Omental fat pad (tissue), 4 donors: Measurements from ENCODE around the gene CDH18. TPM values are rescaled to one million over a fixed set of nuclear protein-coding genes. Genes with fewer than 3 reads are reported as not detected.

Experiments used
- ATAC-seq: fragments of 150-250 bp; one replicate; pipeline ENCODE4 v1.9.1; 2016; ENCODE audit warnings: mild to moderate bottlenecking, moderate library complexity; ENCODE audit not compliant: low FRiP score
- DNase-seq: peaks from one replicate; pipeline ENCODE4 v3.0.0-alpha.2; 2019; ENCODE audit warnings: low spot score
- total RNA-seq, 4 donors: library from RNA; depleted of rRNA; stranded (reverse); fragments of >200 nt; gene quantifications; one replicate each; pipeline ENCODE4 v1.1.0, GENCODE V29; 2016
- TF ChIP-seq, protein P1 (sequence below), 3 donors: fragments of 450-650 bp; IDR thresholded peaks; one replicate each; pipeline ENCODE4 v1.5.1; 2016 to 2017; ENCODE audit warnings: antibody characterized with exemption in 3 of 3, mild to moderate bottlenecking in 3 of 3, moderate library complexity in 2 of 3

CDH18 gene
- total RNA-seq, 4 donors from 2014 or later = not detected

DNA sequence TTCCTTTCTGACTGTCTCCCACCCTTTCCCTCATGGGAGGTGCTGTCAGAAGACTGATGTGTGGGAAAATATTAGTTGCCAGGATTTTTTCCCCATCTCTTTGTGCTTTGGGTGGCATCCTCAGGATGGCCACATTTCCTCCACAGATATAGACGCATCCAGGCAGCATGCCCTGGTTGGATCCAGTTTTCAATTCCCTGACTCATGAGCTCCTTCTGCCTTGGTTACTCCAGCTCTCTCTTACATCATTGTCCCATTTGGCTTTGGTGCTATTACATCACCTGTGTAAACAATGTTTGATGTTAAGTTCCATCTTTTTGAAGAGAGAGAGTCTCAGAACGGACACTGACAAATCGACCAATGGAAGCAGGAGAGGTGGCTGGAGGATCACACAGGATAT, 302.5 kb downstream of the CDH18 start:
- DNase-seq = no peak
- TF ChIP-seq, protein P1, sequence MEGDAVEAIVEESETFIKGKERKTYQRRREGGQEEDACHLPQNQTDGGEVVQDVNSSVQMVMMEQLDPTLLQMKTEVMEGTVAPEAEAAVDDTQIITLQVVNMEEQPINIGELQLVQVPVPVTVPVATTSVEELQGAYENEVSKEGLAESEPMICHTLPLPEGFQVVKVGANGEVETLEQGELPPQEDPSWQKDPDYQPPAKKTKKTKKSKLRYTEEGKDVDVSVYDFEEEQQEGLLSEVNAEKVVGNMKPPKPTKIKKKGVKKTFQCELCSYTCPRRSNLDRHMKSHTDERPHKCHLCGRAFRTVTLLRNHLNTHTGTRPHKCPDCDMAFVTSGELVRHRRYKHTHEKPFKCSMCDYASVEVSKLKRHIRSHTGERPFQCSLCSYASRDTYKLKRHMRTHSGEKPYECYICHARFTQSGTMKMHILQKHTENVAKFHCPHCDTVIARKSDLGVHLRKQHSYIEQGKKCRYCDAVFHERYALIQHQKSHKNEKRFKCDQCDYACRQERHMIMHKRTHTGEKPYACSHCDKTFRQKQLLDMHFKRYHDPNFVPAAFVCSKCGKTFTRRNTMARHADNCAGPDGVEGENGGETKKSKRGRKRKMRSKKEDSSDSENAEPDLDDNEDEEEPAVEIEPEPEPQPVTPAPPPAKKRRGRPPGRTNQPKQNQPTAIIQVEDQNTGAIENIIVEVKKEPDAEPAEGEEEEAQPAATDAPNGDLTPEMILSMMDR (IDR thresholded peaks at IDR 0.05) = no peak
- no peak for ATAC-seq

DNA sequence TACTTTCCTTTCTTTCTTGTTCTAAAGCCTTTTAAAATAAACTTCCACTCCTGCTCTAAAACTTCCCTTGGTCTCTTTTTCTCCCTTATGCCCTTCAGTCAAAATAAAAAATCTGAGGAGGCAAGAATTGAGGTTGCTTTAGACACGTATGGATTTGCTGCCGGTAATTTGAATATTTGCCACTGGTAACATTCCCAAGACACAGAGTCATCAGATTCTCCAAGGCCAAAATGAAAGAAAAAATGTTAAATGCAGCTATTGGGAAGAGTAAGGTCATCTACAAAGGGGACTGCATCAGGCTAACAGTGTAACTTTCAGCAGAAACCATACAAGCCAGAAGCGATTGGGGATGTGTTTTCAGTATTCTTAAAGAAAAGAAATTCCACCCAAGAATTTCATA, 311.1 kb downstream of the CDH18 start:
- no peak for ATAC-seq

DNA sequence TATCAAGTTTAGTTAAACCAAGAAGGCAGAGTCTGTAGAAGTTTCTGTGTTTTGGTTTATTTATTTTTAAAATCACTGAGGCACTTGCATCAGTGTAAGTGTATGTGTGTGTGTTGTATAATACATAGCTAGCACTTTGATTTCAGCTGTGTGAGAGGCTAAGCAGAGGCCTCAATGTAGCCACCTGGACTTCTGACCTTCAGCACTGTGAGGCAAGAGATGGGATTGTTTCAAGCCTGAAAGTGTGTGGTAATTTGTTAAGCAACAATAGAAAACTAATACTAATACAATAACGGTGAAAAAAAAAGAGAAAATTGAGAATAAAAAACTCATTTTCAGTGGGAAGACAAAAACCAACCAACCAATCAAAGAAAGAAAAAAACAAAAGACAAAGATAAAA, 327.3 kb downstream of the CDH18 start:
- ATAC-seq (no peak), DNase-seq (no peak)
- TF ChIP-seq, protein P1 (IDR thresholded peaks at IDR 0.05) = no peak

More for the DNA sequence above, 311.1 kb downstream of the CDH18 start:
- TF ChIP-seq, protein P1 (IDR thresholded peaks at IDR 0.05) = no peak
- DNase-seq = no peak

DNA sequence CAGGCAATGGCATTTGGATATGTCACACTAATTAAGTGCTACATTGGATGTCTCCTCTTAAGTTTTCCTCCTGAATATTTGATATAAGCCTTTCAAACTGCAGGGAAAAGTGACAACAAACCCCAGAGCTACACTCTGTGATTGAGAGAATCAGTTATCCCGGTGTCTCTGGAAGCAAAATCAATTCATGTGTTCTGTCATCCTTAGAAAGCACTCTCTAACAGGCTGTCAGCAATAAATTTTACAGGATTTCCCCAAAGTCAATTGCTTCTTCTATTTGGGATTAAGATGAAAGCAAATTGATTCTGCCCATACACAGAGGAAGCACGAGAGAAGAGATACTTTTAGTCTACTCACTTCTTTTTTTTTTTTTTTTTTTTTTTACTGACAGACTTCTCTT, 332.4 kb downstream of the CDH18 start:
- DNase-seq = no peak
- TF ChIP-seq, protein P1 (IDR thresholded peaks at IDR 0.05) = no peak
- ATAC-seq = no peak

DNA sequence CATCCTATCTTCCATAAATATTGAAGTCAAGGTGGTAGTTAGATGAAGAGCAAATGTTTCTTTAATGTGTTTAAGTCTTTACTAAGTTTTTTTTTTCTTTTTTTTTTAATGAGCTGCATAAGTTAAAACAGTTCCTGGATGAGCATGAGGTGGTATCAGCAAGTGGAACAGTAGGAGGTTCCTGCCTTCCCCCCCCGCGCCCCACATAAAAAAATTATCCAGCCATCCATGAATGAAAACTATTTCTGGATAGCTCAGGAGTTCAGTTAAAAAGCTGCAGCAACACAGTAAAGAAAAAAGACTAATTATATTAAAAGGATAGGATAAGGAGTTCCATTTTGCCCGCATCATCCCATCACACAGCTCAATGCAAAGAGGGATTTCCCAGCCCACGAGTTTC, 349.5 kb downstream of the CDH18 start:
- ATAC-seq = no peak
- no peak for DNase-seq
- TF ChIP-seq, protein P1 (IDR thresholded peaks at IDR 0.05) = no peak

DNA sequence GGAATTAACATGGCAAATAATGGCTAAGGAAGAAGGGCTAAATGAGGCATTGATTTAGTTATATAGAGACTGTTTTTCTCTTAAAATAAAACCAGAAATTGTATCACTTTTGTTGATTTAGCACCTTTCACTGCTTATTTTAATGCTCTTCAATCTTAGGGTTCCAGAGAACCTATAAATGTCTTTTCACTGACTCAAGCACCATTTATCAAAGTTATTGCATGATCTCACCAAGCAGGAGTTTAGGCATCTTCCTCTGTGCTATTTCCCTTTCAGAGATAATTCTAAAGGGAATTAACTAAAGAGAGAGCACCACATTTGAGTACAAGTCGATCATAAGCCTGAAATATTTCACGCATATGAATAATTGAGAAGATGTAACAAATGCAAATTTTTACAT, 357.1 kb downstream of the CDH18 start:
- TF ChIP-seq, protein P1 (IDR thresholded peaks at IDR 0.05) = no peak
- DNase-seq = no peak
- ATAC-seq = no peak

DNA sequence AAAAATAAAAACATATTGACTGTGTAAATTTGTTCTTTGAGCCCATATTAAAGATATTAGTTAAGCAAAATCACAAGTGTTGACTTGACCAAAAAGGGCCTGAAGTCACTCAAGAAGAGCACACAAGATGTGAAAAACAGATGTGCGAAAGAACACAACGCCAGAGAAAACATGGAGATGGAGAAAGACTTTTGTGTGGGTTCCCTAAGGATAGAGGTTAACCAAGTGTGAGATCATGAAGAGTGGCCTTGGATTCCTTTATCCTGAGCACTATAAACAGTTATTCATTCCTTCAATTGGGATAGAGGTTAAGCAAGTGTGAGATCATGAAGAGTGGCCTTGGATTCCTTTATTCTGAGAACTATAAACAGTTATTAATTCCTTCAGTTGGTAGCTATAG, 361.8 kb downstream of the CDH18 start:
- DNase-seq (no peak), ATAC-seq (no peak)
- TF ChIP-seq, protein P1 (IDR thresholded peaks at IDR 0.05) = no peak
